ENCODE results near the gene CDKN2B.

CDKN2B gene

GRCh38 chr9:21993893-21994555 lies 15.1 kb downstream of the CDKN2B start, which contains the start of gene CDKN2A:
TSS of gene CDKN2A (minus strand) at chr9:21994392.
- peak; percentile 62 for DNase-seq

GRCh38 chr9:21993007-21993406 lies 16.1 kb downstream of the CDKN2B start:
- DNase-seq = no peak

- DNase-seq = no peak
These were observed 17.8 kb downstream of the CDKN2B start for GRCh38 chr9:21991072-21991959.

GRCh38 chr9:21989440-21990189 lies 19.5 kb downstream of the CDKN2B start:
- no peak for DNase-seq

- no peak for DNase-seq
These were observed 20.8 kb downstream of the CDKN2B start for GRCh38 chr9:21988056-21988990.

GRCh38 chr9:21985964-21986667 lies 23.0 kb downstream of the CDKN2B start:
- DNase-seq = no peak

- no peak for DNase-seq
These were observed 25.0 kb downstream of the CDKN2B start for GRCh38 chr9:21984101-21984500.

- no peak for DNase-seq
These were observed 25.6 kb downstream of the CDKN2B start for GRCh38 chr9:21983561-21983935.

- no peak for DNase-seq
These were observed 26.1 kb downstream of the CDKN2B start for GRCh38 chr9:21982861-21983560.

GRCh38 chr9:21982391-21982790 lies 26.7 kb downstream of the CDKN2B start:
- no peak for DNase-seq

- DNase-seq = no peak
These were observed 32.7 kb downstream of the CDKN2B start for GRCh38 chr9:21976334-21976875.

GRCh38 chr9:21974722-21975409 lies 34.2 kb downstream of the CDKN2B start:
- DNase-seq = peak; percentile 56

- no peak for DNase-seq
These were observed 34.8 kb downstream of the CDKN2B start for GRCh38 chr9:21974343-21974721.

- DNase-seq = no peak
These were observed 36.7 kb downstream of the CDKN2B start for GRCh38 chr9:21972361-21972760.

GRCh38 chr9:21970800-21971640 lies 38.1 kb downstream of the CDKN2B start:
- DNase-seq = no peak

GRCh38 chr9:21969951-21970799 lies 38.9 kb downstream of the CDKN2B start:
- DNase-seq = no peak

- no peak for DNase-seq
These were observed 39.8 kb downstream of the CDKN2B start for GRCh38 chr9:21969011-21969940.

All from activated naive CD4-positive, alpha-beta T cell treated with Interleukin-2 at 50 U/mL for 16 hours (primary cell).